Measurements from ENCODE around the gene DUSP28. TPM values are rescaled to one million over a fixed set of nuclear protein-coding genes. Genes with fewer than 3 reads are reported as not detected.

The DUSP28 gene
- total and polyA plus RNA-seq, 2 of the 13 experiments (the other 11 are each of a cell fraction or from before 2014, with no cell fraction given): 5.2 to 8.6 TPM

DNA sequence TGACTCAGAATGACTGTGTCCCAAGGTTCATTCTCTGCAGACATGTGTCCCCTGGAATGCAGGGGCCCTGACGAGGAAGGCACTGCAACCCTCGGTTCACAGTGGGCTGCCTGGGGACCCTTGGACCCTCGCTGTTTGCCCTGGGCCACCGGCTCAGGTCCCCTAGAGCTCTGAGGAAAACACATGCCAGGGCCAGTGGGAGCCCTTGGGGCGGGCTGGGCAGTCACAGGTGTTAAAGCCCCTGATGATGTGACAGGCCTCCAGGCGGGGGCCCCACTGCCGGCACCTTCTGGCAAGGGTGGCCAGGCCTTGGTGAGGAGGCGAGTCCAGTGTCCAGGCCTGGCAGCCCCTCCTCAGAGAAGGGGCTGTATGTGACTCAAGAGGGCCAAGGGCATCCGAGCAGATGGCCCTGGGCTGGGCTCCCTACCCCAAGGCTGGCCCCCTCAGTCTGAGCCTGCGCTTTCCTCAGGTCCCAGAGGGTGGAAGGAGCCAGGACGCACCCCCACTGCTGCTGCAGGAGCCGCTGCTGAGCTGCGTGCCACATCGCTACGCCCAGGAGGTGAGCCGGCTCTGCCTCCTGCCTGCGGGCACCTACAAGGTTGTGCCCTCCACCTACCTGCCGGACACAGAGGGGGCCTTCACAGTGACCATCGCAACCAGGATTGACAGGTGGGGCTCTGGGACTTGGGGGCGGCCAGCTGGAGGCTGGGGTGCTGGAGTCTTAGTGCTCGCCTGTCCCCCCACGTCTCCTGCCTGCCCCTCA is 37.4 kb downstream of the DUSP28 start (continued):
- TF ChIP-seq, protein P1, sequence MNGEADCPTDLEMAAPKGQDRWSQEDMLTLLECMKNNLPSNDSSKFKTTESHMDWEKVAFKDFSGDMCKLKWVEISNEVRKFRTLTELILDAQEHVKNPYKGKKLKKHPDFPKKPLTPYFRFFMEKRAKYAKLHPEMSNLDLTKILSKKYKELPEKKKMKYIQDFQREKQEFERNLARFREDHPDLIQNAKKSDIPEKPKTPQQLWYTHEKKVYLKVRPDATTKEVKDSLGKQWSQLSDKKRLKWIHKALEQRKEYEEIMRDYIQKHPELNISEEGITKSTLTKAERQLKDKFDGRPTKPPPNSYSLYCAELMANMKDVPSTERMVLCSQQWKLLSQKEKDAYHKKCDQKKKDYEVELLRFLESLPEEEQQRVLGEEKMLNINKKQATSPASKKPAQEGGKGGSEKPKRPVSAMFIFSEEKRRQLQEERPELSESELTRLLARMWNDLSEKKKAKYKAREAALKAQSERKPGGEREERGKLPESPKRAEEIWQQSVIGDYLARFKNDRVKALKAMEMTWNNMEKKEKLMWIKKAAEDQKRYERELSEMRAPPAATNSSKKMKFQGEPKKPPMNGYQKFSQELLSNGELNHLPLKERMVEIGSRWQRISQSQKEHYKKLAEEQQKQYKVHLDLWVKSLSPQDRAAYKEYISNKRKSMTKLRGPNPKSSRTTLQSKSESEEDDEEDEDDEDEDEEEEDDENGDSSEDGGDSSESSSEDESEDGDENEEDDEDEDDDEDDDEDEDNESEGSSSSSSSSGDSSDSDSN (CRISPR knock-in tag; IDR thresholded peaks at IDR 0.05): peak; percentile 71; the same call in 1 of the 2 replicates
- TF ChIP-seq SOX6 (IDR thresholded peaks at IDR 0.05) (no peak), SOX6 (CRISPR knock-in tag; IDR thresholded peaks at IDR 0.05) (no peak), DMAP1 (CRISPR knock-in tag; IDR thresholded peaks at IDR 0.05) (no peak), MIXL1 (CRISPR knock-in tag; IDR thresholded peaks at IDR 0.05) (0 out of 2 replicates have a peak, but pooled peaks have one; percentile 26), KAT7 (CRISPR knock-in tag; IDR thresholded peaks at IDR 0.05; ENCODE audit: borderline replicate concordance) (no peak), ZNF446 (CRISPR knock-in tag; IDR thresholded peaks at IDR 0.05) (no peak), SNAPC2 (CRISPR knock-in tag; IDR thresholded peaks at IDR 0.05) (peak; percentile 40; the same call in 1 of the 2 replicates), ZNF883 (CRISPR knock-in tag; IDR thresholded peaks at IDR 0.05; ENCODE audit: not compliant biosample characterization) (peak; percentile 87), NRL (CRISPR knock-in tag; IDR thresholded peaks at IDR 0.05; ENCODE audit: borderline replicate concordance) (no peak)
- TF ChIP-seq, protein P2, sequence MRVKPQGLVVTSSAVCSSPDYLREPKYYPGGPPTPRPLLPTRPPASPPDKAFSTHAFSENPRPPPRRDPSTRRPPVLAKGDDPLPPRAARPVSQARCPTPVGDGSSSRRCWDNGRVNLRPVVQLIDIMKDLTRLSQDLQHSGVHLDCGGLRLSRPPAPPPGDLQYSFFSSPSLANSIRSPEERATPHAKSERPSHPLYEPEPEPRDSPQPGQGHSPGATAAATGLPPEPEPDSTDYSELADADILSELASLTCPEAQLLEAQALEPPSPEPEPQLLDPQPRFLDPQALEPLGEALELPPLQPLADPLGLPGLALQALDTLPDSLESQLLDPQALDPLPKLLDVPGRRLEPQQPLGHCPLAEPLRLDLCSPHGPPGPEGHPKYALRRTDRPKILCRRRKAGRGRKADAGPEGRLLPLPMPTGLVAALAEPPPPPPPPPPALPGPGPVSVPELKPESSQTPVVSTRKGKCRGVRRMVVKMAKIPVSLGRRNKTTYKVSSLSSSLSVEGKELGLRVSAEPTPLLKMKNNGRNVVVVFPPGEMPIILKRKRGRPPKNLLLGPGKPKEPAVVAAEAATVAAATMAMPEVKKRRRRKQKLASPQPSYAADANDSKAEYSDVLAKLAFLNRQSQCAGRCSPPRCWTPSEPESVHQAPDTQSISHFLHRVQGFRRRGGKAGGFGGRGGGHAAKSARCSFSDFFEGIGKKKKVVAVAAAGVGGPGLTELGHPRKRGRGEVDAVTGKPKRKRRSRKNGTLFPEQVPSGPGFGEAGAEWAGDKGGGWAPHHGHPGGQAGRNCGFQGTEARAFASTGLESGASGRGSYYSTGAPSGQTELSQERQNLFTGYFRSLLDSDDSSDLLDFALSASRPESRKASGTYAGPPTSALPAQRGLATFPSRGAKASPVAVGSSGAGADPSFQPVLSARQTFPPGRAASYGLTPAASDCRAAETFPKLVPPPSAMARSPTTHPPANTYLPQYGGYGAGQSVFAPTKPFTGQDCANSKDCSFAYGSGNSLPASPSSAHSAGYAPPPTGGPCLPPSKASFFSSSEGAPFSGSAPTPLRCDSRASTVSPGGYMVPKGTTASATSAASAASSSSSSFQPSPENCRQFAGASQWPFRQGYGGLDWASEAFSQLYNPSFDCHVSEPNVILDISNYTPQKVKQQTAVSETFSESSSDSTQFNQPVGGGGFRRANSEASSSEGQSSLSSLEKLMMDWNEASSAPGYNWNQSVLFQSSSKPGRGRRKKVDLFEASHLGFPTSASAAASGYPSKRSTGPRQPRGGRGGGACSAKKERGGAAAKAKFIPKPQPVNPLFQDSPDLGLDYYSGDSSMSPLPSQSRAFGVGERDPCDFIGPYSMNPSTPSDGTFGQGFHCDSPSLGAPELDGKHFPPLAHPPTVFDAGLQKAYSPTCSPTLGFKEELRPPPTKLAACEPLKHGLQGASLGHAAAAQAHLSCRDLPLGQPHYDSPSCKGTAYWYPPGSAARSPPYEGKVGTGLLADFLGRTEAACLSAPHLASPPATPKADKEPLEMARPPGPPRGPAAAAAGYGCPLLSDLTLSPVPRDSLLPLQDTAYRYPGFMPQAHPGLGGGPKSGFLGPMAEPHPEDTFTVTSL (CRISPR knock-in tag; IDR thresholded peaks at IDR 0.05; ENCODE audit: borderline replicate concordance): peak; percentile 52; the same call in 1 of the 2 replicates
- TF ChIP-seq, protein P3, sequence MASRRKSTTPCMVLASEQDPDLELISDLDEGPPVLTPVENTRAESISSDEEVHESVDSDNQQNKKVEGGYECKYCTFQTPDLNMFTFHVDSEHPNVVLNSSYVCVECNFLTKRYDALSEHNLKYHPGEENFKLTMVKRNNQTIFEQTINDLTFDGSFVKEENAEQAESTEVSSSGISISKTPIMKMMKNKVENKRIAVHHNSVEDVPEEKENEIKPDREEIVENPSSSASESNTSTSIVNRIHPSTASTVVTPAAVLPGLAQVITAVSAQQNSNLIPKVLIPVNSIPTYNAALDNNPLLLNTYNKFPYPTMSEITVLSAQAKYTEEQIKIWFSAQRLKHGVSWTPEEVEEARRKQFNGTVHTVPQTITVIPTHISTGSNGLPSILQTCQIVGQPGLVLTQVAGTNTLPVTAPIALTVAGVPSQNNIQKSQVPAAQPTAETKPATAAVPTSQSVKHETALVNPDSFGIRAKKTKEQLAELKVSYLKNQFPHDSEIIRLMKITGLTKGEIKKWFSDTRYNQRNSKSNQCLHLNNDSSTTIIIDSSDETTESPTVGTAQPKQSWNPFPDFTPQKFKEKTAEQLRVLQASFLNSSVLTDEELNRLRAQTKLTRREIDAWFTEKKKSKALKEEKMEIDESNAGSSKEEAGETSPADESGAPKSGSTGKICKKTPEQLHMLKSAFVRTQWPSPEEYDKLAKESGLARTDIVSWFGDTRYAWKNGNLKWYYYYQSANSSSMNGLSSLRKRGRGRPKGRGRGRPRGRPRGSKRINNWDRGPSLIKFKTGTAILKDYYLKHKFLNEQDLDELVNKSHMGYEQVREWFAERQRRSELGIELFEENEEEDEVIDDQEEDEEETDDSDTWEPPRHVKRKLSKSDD (CRISPR knock-in tag; IDR thresholded peaks at IDR 0.05; ENCODE audit: low read depth): no peak
- TF ChIP-seq, protein P4, sequence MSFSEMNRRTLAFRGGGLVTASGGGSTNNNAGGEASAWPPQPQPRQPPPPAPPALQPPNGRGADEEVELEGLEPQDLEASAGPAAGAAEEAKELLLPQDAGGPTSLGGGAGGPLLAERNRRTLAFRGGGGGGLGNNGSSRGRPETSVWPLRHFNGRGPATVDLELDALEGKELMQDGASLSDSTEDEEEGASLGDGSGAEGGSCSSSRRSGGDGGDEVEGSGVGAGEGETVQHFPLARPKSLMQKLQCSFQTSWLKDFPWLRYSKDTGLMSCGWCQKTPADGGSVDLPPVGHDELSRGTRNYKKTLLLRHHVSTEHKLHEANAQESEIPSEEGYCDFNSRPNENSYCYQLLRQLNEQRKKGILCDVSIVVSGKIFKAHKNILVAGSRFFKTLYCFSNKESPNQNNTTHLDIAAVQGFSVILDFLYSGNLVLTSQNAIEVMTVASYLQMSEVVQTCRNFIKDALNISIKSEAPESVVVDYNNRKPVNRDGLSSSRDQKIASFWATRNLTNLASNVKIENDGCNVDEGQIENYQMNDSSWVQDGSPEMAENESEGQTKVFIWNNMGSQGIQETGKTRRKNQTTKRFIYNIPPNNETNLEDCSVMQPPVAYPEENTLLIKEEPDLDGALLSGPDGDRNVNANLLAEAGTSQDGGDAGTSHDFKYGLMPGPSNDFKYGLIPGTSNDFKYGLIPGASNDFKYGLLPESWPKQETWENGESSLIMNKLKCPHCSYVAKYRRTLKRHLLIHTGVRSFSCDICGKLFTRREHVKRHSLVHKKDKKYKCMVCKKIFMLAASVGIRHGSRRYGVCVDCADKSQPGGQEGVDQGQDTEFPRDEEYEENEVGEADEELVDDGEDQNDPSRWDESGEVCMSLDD (CRISPR knock-in tag; IDR thresholded peaks at IDR 0.05; ENCODE audit: borderline replicate concordance): peak; percentile 62; the same call in 1 of the 2 replicates
